ENCODE results near the gene FKRP.

The FKRP gene

GRCh38 chr19:46728208-46728607 lies 17.6 kb upstream of the FKRP start:
- no peak for DNase-seq (ENCODE audit: low spot score)
- in situ Hi-C loops (cut with MboI; ENCODE audit: low pct_unique_long_range_greater_than_20kb, low sequenced_read_pairs, unreplicated experiment), result no loop called here
- TF ChIP-seq CTCF (IDR thresholded peaks at IDR 0.05; ENCODE audit: extremely low read depth, insufficient read depth, missing control alignments), result no peak

GRCh38 chr19:46728693-46729339 lies 17.0 kb upstream of the FKRP start:
- peak; percentile 99 for TF ChIP-seq CTCF (IDR thresholded peaks at IDR 0.05; ENCODE audit: extremely low read depth, insufficient read depth, missing control alignments)
- peak; percentile 92 for DNase-seq (ENCODE audit: low spot score)
- in situ Hi-C loops (cut with MboI; ENCODE audit: low pct_unique_long_range_greater_than_20kb, low sequenced_read_pairs, unreplicated experiment), result no loop called here

GRCh38 chr19:46729696-46730095 lies 16.2 kb upstream of the FKRP start:
- no peak for TF ChIP-seq CTCF (IDR thresholded peaks at IDR 0.05; ENCODE audit: extremely low read depth, insufficient read depth, missing control alignments)
- DNase-seq (ENCODE audit: low spot score), result no peak
- in situ Hi-C loops (cut with MboI; ENCODE audit: low pct_unique_long_range_greater_than_20kb, low sequenced_read_pairs, unreplicated experiment), result no loop called here

- in situ Hi-C loops (cut with MboI; ENCODE audit: low pct_unique_long_range_greater_than_20kb, low sequenced_read_pairs, unreplicated experiment), result no loop called here
- no peak for DNase-seq (ENCODE audit: low spot score)
- no peak for TF ChIP-seq CTCF (IDR thresholded peaks at IDR 0.05; ENCODE audit: extremely low read depth, insufficient read depth, missing control alignments)
These were observed 15.7 kb upstream of the FKRP start for GRCh38 chr19:46730187-46730586.

GRCh38 chr19:46730595-46730994 lies 15.3 kb upstream of the FKRP start:
- no peak for DNase-seq (ENCODE audit: low spot score)
- in situ Hi-C loops (cut with MboI; ENCODE audit: low pct_unique_long_range_greater_than_20kb, low sequenced_read_pairs, unreplicated experiment), result no loop called here
- TF ChIP-seq CTCF (IDR thresholded peaks at IDR 0.05; ENCODE audit: extremely low read depth, insufficient read depth, missing control alignments), result no peak

GRCh38 chr19:46731007-46731501 lies 14.8 kb upstream of the FKRP start:
- no peak for DNase-seq (ENCODE audit: low spot score)
- in situ Hi-C loops (cut with MboI; ENCODE audit: low pct_unique_long_range_greater_than_20kb, low sequenced_read_pairs, unreplicated experiment), result no loop called here
- TF ChIP-seq CTCF (IDR thresholded peaks at IDR 0.05; ENCODE audit: extremely low read depth, insufficient read depth, missing control alignments), result no peak
